SK-N-SH (cell line): ENCODE data around the gene CHRNG.

Experiments used
- GABPA ChIP-seq: IDR thresholded peaks from 2 replicates; pipeline ENCODE4 v1.4.0; 2012; ENCODE audit warnings: low read depth, mild to moderate bottlenecking
- POLR2AphosphoS5 ChIP-seq: IDR thresholded peaks from 2 replicates; pipeline ENCODE4 v1.6.1; 2012; ENCODE audit warnings: low read depth, low read length
- SMC3 ChIP-seq: IDR thresholded peaks from 2 replicates; pipeline ENCODE4 v1.6.1; 2012; ENCODE audit warnings: low read depth, low read length, improper control_type of control experiment
- TCF12 ChIP-seq: IDR thresholded peaks from 2 replicates; pipeline ENCODE4 v1.4.0; 2012
- YY1 ChIP-seq: IDR thresholded peaks from 2 replicates; pipeline ENCODE4 v1.4.0; 2012; ENCODE audit warnings: low read depth, mild to moderate bottlenecking
- TF ChIP-seq, protein P1 (sequence below): fragments of 200-600 bp; sonication (generic); IDR thresholded peaks from 2 replicates; pipeline ENCODE4 v1.6.1; 2017; ENCODE audit warnings: antibody characterized with exemption, mild to moderate bottlenecking, moderate library complexity

DNA sequence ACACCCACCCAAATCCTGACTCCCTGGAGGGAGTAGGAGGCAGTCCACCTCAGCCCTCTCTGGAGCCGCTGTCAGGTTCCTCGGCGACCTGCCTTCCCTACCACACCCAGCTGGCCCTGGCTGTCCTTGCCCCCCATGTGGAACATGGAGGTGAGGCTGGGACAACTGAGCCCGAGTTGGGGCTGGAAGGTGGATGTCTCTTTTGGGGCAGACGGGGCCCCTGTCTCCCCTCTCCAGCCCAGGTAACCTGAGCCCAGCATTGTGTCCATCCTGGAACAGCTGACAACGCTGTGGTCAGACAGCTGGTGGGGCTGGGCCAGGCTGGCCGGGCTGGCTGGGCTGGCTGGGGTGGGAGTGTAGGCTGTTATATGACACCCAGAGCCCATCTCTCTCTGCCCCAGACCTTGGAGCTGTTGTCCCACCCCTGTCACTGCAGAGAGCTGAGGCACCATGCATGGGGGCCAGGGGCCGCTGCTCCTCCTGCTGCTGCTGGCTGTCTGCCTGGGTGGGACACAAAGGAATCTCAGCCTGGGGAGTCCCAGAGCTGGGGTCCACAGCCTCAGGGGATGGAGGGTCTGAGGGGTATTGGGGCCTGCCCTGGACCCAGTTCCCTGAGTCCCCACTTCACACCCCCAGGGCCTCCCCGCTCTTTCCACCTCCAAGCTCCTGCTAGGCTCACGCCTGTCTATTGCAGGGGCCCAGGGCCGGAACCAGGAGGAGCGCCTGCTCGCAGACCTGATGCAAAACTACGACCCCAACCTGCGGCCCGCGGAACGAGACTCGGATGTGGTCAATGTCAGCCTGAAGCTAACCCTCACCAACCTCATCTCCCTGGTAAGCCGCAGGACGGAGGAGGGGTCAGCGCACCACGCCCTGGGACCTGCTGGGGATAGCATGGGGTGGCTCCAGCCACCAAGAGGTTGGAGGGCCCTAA is at the start of gene CHRNG:
- TF ChIP-seq GABPA (no peak), POLR2AphosphoS5 (no peak), TCF12 (no peak), YY1 (no peak), SMC3 (no peak)
- TF ChIP-seq, protein P1, sequence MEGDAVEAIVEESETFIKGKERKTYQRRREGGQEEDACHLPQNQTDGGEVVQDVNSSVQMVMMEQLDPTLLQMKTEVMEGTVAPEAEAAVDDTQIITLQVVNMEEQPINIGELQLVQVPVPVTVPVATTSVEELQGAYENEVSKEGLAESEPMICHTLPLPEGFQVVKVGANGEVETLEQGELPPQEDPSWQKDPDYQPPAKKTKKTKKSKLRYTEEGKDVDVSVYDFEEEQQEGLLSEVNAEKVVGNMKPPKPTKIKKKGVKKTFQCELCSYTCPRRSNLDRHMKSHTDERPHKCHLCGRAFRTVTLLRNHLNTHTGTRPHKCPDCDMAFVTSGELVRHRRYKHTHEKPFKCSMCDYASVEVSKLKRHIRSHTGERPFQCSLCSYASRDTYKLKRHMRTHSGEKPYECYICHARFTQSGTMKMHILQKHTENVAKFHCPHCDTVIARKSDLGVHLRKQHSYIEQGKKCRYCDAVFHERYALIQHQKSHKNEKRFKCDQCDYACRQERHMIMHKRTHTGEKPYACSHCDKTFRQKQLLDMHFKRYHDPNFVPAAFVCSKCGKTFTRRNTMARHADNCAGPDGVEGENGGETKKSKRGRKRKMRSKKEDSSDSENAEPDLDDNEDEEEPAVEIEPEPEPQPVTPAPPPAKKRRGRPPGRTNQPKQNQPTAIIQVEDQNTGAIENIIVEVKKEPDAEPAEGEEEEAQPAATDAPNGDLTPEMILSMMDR, result no peak
